ENCODE measurements around the gene ACY1. TPM values are rescaled to one million over a fixed set of nuclear protein-coding genes. Genes with fewer than 3 reads are reported as not detected.

Gene ACY1
- total RNA-seq, 1 experiment from 2014 or later: 62.6 TPM

DNA sequence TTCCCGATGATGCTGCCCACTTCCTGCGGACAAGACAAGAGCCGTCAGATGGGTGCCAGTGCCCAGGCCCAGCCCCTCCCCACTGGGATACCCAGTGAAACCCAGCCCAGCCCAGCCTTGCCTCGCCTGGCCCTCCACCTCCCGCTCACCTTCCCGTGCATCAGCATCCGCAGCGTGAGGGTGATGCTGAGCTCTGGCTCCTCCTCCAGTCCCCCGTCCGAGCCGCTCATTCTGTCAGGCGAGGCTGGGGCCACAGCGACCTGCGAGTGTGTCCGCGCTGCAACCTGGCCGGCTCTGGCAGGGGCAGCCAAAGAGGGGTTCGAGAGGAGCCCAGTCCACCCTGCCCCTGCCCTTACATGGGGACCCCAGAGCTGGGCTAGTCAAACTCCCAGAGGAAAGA is 22.3 kb upstream of the ACY1 start:
- H3K27me3 Mint-ChIP-seq (ENCODE audit: low read depth): peaks cover 65% of the 10 kb centered on the region
- no peak overlapping the region for H3K27ac Mint-ChIP-seq
- H3K4me3 Mint-ChIP-seq: no peak overlapping the region

More for the DNA sequence above, 22.3 kb upstream of the ACY1 start:
- Histone ChIP-seq H3K4me1 (ENCODE audit: insufficient read depth, low read length) (no peaks in the 10 kb centered on the region; the same call in 1 of the 2 replicates), H3K56ac (ENCODE audit: insufficient read length, low read depth, low read length) (no peak overlapping the region), H2BK12ac (ENCODE audit: insufficient read length, low read depth, low read length) (no peak overlapping the region), H2AFZ (ENCODE audit: low read length) (no peak overlapping the region), H2BK5ac (ENCODE audit: insufficient read length, low read length) (no peak overlapping the region), H3T11ph (ENCODE audit: low read length) (no peak overlapping the region), H3K23me2 (ENCODE audit: insufficient read length, low read depth, low read length, poor library complexity, severe bottlenecking) (no peaks in the 10 kb centered on the region), H3K23ac (ENCODE audit: insufficient read length, low read depth, low read length) (no peak overlapping the region), H3K27ac (ENCODE audit: insufficient read length, low read depth, low read length) (no peak overlapping the region), H3K4ac (ENCODE audit: low read depth, low read length) (no peak overlapping the region), H3K14ac (ENCODE audit: insufficient read depth, low read length) (no peak overlapping the region; the same call in 1 of the 2 replicates), H2BK120ac (ENCODE audit: low read depth, low read length, poor library complexity, severe bottlenecking) (no peak overlapping the region), H2BK20ac (ENCODE audit: low read depth, low read length, poor library complexity, severe bottlenecking) (no peak overlapping the region), H3K27me3 (ENCODE audit: insufficient read depth, low read length) (no peaks in the 10 kb centered on the region), H4K91ac (ENCODE audit: insufficient read length, low read depth, low read length) (no peak overlapping the region), H3K9ac (ENCODE audit: extremely low read depth, insufficient read length, low read length) (no peak overlapping the region), H2AK5ac (ENCODE audit: insufficient read length, low read length) (no peak overlapping the region), H2BK15ac (ENCODE audit: low read depth, low read length) (no peak overlapping the region), H3K79me2 (ENCODE audit: insufficient read depth, low read length) (no peaks in the 10 kb centered on the region), H4K20me1 (ENCODE audit: control insufficient read depth, insufficient read depth, insufficient read length) (no peaks in the 10 kb centered on the region), H4K5ac (ENCODE audit: insufficient read length, low read depth, low read length) (no peak overlapping the region), H3K9me3 (ENCODE audit: control insufficient read depth, low read depth, low read length) (no peaks in the 10 kb centered on the region), H4K8ac (replicated peaks; ENCODE audit: insufficient read length, low read depth, low read length) (no peak overlapping the region), H3K4me2 (ENCODE audit: insufficient read depth, insufficient read length, low read length) (no peak overlapping the region), H3K79me1 (ENCODE audit: insufficient read depth, low read depth, low read length, poor library complexity, severe bottlenecking) (no peaks in the 10 kb centered on the region), H3K18ac (ENCODE audit: insufficient read length, low read depth, low read length) (no peak overlapping the region)
- WGBS (ENCODE audit: extremely low coverage, insufficient read length, low lambda C conversion rate): no CpG with 5 or more reads among the region's 18 CpGs
- peaks cover 0 to 5% (median 0%) of the 10 kb centered on the region in 3 experiments; a peak in 2 of 7 replicates for H3K36me3 Mint-ChIP-seq (ENCODE audit: insufficient read depth in 1 of 3, low read depth in 3 of 3)
- TF ChIP-seq, protein P1, sequence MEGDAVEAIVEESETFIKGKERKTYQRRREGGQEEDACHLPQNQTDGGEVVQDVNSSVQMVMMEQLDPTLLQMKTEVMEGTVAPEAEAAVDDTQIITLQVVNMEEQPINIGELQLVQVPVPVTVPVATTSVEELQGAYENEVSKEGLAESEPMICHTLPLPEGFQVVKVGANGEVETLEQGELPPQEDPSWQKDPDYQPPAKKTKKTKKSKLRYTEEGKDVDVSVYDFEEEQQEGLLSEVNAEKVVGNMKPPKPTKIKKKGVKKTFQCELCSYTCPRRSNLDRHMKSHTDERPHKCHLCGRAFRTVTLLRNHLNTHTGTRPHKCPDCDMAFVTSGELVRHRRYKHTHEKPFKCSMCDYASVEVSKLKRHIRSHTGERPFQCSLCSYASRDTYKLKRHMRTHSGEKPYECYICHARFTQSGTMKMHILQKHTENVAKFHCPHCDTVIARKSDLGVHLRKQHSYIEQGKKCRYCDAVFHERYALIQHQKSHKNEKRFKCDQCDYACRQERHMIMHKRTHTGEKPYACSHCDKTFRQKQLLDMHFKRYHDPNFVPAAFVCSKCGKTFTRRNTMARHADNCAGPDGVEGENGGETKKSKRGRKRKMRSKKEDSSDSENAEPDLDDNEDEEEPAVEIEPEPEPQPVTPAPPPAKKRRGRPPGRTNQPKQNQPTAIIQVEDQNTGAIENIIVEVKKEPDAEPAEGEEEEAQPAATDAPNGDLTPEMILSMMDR (conservative IDR thresholded peaks at IDR 0.05): no peak
- DNase-seq: no peak
- H3K9me3 Mint-ChIP-seq: no peaks in the 10 kb centered on the region
- peaks cover 35 to 54% of the 10 kb centered on the region in 2 experiments for H3K4me1 Mint-ChIP-seq

Measured in H9 (cell line).